Measurements from ENCODE around the gene SHROOM3.

Gene SHROOM3

GRCh38 chr4:76733068-76733771 lies 298.2 kb downstream of the SHROOM3 start:
- DNase-seq = no peak

GRCh38 chr4:76736414-76736813 lies 301.4 kb downstream of the SHROOM3 start:
- DNase-seq = no peak

- DNase-seq = no peak
Measured at GRCh38 chr4:76737180-76737579, 302.2 kb downstream of the SHROOM3 start.

DNA sequence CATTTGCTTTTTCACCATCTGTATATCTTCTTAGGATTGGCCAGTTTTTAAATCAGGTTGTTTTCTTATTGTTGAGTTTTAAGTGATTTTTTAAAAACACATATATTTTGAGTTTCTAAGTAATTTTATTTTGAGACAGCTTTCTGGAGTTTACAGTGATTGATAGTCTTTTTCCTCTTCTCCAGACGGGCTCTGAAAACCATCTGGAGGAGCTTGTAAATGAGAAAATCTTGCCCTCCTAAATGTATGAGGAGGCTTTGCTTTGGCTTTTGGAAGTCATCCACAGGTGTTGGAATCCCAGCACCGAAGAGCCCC lies 302.7 kb downstream of the SHROOM3 start:
- DNase-seq = no peak

- peak; percentile 38 for DNase-seq
Measured at GRCh38 chr4:76738086-76738931, 303.3 kb downstream of the SHROOM3 start.

DNA sequence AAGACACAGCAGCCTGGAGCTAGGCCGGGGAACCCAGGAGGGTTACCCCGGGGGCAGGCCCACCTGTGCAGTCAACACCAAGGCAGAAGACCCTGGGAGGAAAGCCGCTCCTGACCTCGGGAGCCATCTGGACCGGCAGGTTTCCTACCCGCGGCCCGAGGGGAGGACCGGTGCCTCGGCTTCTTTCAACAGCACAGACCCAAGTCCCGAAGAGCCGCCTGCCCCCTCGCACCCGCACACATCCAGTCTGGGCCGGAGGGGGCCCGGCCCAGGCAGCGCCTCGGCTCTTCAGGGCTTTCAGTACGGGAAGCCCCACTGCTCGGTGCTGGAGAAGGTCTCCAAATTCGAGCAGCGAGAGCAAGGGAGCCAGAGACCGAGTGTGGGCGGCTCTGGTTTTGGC lies 305.2 kb downstream of the SHROOM3 start:
- DNase-seq = no peak

GRCh38 chr4:76740866-76741662 lies 306.0 kb downstream of the SHROOM3 start:
- DNase-seq = no peak

DNA sequence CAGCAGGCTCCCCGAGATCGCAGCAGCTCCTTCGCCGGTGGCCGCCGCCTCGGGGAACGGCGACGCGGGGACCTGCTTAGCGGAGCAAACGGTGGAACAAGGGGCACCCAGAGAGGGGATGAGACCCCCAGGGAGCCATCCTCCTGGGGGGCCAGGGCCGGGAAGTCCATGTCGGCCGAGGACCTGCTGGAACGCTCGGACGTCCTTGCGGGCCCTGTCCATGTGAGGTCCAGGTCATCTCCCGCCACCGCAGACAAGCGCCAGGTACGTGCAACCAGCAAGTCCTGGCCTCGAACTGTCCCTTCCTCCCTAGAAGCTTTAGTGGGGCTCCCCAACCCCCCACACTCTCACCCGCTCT lies 306.6 kb downstream of the SHROOM3 start:
- no peak for DNase-seq

- peak; percentile 27 for DNase-seq
Measured at GRCh38 chr4:76744241-76744921, 309.4 kb downstream of the SHROOM3 start.

GRCh38 chr4:76745240-76745639 lies 310.2 kb downstream of the SHROOM3 start:
- DNase-seq = peak; percentile 31

- DNase-seq = no peak
Measured at GRCh38 chr4:76747563-76747962, 312.5 kb downstream of the SHROOM3 start.

DNA sequence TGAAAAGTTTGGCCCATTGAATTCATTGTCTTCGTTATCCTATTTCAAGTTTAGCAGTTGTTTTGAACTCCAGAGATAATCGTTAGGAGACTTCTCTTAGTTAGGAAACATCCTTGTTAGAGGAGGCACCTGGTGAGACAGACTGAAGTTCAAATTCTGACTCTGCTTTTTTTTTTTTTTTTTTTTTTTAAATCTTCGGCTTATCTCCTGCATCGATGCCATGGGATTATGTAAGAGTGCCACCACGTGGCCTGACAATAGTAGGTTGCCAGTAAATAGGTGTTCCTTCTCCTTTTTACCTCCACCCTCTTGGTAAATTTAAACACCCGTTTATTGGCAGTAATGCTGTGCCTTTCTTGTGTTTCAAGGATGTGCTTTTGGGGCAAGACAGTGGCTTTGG lies 313.6 kb downstream of the SHROOM3 start:
- DNase-seq = no peak

- DNase-seq = no peak
Measured at GRCh38 chr4:76749355-76749754, 314.3 kb downstream of the SHROOM3 start.

DNA sequence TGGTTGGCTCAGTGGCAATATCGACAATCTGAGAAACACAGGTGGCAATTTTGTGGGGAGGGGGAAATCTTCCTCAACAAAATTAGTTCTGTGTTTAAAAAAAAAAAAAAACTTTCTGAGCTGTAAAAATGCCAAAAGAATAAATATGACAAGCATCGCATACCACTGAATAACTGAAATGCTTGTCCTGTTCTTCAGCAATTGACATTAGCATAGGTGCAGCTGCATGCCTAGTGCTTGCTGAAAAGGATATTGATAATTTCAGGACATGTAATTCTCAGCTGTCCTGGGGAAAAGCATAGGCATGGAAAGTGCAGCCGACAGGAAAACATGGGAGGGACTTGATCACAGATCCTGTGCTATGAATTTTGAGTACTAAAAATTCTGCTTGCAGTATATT lies 315.7 kb downstream of the SHROOM3 start:
- DNase-seq = no peak

DNA sequence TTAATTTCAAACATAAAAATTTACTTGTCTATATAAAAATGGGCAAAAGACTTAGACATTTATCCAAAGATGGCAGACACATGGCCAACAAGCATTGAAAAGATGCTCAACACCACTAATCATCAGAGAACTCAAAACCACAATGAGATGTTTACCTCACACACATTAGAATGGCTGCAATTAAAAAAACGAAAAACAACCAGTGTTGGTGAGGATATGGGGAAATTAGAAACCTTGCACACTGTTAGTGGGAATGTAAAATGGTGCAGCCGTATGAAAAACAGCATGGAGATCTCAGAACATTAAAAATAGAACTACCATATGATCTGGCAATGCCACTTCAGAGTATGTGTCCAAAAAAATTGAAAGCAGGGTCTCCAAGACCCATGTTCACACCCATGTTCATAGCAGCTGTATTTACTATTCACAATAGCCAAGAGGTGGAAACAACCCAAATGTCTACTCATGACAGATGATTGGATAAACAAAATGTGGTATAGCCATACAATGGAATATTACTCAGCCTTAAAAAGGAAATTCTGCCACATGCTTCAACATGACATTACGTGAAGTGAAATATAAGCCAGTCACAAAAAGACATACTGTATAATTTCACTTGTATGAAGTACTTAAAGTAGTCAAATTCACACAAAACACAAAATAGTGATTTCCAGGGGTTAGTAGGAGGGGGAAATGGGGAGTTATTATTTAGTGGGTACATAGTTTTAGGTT lies 316.7 kb downstream of the SHROOM3 start:
- no peak for DNase-seq

DNA sequence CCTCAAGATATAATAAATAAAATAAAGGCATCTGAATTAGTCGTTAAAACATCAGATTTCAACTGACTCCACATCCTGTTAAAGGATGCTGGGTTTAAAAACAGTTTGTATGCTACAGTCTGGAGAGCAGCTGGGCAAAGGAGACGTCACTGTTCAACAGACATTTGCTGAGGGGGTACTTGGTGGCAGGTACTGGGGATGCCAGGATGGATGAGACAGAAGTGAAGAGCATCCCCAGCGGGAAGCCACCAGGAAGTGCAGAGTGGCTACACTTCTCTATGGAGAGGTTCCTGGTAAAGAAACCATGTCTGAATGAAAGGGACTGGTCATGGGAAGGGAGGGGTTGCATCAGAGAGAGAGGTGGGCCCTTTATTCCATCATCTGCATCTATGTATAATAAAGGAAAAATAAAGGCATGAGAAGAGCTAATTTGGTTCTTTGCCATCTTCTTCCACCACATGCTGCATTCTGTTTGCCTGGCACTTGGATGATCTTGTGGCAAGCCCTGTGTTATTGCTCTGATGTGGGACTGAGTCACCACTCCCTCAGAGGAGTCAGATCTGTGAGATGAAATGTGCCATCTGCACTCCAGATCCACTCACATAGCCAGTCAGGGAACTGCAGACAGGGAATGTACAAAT lies 318.0 kb downstream of the SHROOM3 start:
- peak; percentile 89 for DNase-seq

DNA sequence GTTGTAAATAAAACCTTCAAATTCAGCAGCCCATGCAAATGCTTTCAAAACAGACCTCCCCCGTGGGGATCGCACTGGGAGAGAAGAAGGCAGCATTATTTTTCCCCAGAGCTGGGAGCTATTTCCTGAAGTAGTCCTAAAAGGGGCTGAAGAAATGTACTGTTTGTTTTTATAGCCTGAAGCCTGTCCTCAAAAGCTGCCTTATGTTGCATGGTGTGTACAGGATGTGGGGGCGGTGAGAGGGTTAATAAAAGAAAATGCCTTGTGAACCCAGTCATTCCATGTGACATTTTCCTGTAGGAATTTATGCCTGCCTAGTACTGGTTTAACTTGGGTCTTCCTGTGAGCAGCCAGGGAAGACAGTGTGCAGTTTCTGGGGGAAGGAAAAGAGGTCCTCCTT lies 318.8 kb downstream of the SHROOM3 start:
- peak; percentile 66 for DNase-seq

DNA sequence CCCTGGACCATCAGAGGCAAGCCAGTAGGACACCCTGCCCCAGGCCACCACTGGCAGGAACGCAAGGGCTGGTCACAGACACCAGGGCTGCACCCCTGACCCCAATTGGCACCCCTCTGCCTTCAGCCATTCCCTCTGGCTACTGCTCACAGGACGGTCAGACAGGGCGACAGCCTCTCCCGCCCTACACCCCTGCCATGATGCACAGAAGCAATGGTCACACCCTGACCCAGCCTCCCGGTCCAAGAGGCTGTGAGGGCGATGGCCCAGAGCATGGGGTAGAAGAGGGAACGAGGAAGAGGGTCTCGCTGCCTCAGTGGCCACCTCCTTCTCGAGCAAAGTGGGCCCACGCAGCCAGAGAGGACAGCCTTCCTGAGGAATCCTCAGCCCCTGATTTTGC lies 319.4 kb downstream of the SHROOM3 start:
- DNase-seq = no peak

- DNase-seq = no peak
Measured at GRCh38 chr4:76755756-76756155, 320.7 kb downstream of the SHROOM3 start.

- no peak for DNase-seq
Measured at GRCh38 chr4:76756416-76756815, 321.4 kb downstream of the SHROOM3 start.

DNA sequence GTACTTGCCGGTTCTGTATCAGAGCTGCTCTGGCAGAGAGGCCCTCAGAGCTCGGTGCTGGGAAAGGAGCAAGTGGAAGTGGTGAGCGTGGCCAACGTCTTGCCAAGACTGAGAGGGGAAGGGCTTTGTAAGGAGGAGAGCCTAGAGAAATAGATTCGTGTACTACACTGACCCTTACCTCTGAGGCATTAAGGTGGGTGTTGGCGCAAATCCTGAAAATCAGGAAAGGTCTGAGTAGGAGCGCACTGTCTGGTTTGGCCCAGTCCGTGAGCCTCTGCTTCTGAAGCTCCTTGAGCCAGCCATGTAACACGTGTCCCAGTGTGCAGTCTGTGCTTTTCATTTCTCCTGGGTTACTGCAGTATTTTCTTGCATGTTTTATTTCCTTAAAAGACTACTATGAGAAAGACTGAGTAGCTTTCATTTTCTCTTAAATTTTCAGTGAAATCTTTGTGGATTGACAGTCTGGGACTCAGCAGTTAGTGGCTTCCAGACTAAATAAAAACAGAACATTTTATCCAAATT lies 322.4 kb downstream of the SHROOM3 start:
- no peak for DNase-seq
